ENCODE results near the gene DMRTB1. TPM values are rescaled to one million over a fixed set of nuclear protein-coding genes. Genes with fewer than 3 reads are reported as not detected.

The DMRTB1 gene
- total RNA-seq, 2 experiments from 2014 or later: not detected

DNA sequence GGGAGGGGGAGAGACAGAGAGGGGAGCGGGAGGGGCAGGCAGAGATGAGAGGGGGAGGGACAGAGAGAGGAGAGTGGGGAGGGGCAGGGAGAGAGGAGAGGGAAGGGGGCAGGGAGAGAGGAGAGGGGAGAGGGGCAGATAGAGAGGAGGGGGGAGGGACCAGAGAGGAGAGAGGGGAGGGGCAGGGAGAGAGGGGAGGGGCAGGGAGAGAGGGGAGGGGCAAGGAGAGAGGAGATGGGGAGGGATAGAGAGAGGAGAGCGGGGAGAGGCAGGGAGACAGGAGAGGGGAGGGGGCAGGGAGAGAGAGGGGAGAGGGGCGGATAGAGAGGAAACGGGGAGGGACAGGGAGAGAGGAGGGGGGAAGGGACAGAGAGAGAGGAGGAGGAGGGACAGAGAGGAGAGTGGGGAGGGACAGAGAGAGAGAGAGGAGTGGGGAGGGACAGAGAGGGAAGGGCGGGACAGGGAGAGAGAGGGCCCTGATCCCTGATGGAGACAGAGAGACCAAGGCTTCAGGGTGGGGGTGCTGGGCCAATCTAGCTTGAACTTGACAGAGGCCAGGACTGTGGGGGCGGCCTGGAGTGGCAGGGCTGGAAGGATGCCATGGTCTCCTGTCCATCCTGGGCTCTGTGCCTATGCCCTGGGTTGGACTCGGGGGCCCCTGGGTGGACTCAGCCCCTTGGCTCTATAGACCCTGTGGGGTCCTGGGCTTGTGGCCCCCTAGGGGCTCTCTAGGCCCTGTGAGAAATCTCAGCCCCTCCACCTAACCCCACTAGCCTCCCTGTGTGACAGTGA, 43.6 kb downstream of the DMRTB1 start:
- Mint-ChIP-seq H3K27ac (no peak overlapping the region), H3K36me3 (no peaks in the 10 kb centered on the region), H3K27me3 (no peaks in the 10 kb centered on the region), H3K9me3 (no peaks in the 10 kb centered on the region), H3K4me1 (ENCODE audit: low read depth) (no peaks in the 10 kb centered on the region), H3K4me3 (no peak overlapping the region)
- DNase-seq: no peak
- CTCF ChIA-PET: no interaction called here
- intact Hi-C loops (cut with micrococcal nuclease): no loop called here
- POLR2A ChIA-PET: no interaction called here

DNA sequence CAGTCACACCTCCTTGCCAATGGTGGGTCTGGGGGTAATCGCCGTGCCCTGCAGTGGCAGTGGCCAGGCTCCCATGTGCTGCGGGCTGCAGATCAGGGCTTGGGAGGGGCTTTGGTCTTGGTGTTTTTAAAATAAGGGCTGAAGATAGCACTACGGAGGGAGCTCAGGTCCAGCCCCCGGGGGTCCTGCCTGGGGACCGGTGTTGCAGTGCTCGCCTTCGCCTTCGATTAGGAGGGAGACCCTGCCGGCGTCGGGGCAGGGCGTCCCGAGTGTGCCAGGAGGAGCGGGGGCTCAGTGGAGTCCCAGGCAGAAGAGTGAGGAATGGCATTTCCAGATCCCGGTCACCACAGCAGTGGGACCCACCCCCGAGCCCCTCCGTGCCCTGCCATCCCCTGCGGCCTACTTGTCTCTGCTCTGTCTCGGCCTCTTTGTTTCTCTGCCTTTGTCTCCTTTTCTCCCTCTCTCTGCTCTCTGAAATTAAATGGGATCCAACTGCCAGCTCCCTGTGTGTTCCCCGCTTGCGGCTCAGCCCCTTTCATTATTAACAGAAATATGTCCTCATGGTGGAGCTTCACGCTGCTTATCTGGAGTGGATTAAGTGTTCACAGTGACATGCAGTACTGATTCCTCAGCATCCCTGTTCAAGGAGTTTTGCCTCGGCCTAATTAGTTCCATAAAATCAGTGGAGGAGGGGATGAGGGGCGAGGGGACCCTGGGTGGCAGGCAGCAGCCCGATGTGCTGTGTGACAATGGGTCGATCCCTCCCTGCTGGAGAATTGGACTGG, 44.4 kb downstream of the DMRTB1 start:
- no peaks in the 10 kb centered on the region for H3K9me3 Mint-ChIP-seq
- no peak for DNase-seq
- CTCF ChIA-PET: no interaction called here
- no peaks in the 10 kb centered on the region for H3K36me3 Mint-ChIP-seq
- intact Hi-C loops (cut with micrococcal nuclease): no loop called here
- no peak overlapping the region for H3K4me3 Mint-ChIP-seq
- H3K4me1 Mint-ChIP-seq (ENCODE audit: low read depth): no peaks in the 10 kb centered on the region
- POLR2A ChIA-PET: no interaction called here
- no peak overlapping the region for H3K27ac Mint-ChIP-seq
- H3K27me3 Mint-ChIP-seq: no peaks in the 10 kb centered on the region

GRCh38 chr1:53504901-53505300, 45.7 kb downstream of the DMRTB1 start:
- POLR2A ChIA-PET: no interaction called here
- H3K4me1 Mint-ChIP-seq (ENCODE audit: low read depth): no peaks in the 10 kb centered on the region
- H3K36me3 Mint-ChIP-seq: no peaks in the 10 kb centered on the region
- intact Hi-C loops (cut with micrococcal nuclease): no loop called here
- no peak overlapping the region for H3K4me3 Mint-ChIP-seq
- H3K9me3 Mint-ChIP-seq: no peaks in the 10 kb centered on the region
- no peak overlapping the region for H3K27ac Mint-ChIP-seq
- no peaks in the 10 kb centered on the region for H3K27me3 Mint-ChIP-seq
- no peak for DNase-seq
- CTCF ChIA-PET: no interaction called here

DNA sequence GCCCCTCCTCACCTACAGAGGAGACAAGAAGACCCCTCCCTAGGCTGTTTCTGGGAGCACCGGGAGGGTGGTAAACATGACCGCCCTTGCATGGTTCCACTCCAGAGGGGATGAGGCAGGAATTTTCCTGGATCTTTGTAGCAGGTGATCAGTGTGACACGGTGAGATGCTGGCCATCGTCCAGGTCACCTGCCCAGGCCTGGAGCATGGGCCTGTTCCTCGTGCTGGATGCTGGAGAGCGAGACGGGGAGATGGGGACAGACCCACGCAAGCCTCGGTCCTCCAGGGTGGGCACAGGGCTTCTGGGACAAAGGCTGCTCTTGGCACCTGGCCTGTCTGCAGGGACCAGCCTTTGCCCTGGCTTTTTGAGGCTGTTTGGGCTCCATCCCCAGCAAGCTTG, 46.2 kb downstream of the DMRTB1 start:
- CTCF ChIA-PET: no interaction called here
- Mint-ChIP-seq H3K4me3 (no peak overlapping the region), H3K36me3 (no peaks in the 10 kb centered on the region), H3K27ac (no peak overlapping the region), H3K27me3 (no peaks in the 10 kb centered on the region), H3K4me1 (ENCODE audit: low read depth) (no peaks in the 10 kb centered on the region), H3K9me3 (no peaks in the 10 kb centered on the region)
- no peak for DNase-seq
- POLR2A ChIA-PET: no interaction called here
- intact Hi-C loops (cut with micrococcal nuclease): no loop called here

DNA sequence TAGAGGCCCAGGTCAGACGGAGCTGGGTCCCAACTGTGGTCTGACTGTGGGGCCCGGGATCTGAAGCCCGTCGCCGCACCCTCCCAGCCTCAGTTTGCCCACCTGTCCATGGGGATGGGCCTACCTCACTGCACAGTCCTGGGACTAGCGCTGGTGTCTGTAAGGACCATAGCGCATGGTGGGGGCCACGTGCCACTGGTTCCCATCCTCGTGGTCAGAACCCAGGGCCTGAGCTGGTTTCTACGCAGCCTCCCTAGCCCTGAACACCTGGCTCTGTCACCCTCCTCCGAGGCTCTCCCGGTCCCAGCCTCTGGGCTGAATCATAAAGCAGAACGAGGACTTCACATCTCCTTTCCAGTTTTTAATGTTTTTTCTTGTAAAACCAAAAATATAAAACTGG, 46.7 kb downstream of the DMRTB1 start:
- Mint-ChIP-seq H3K9me3 (no peaks in the 10 kb centered on the region), H3K27me3 (no peaks in the 10 kb centered on the region), H3K4me3 (no peak overlapping the region), H3K36me3 (no peaks in the 10 kb centered on the region), H3K27ac (no peak overlapping the region), H3K4me1 (ENCODE audit: low read depth) (no peaks in the 10 kb centered on the region)
- CTCF ChIA-PET: no interaction called here
- intact Hi-C loops (cut with micrococcal nuclease): no loop called here
- DNase-seq: no peak
- POLR2A ChIA-PET: no interaction called here

DNA sequence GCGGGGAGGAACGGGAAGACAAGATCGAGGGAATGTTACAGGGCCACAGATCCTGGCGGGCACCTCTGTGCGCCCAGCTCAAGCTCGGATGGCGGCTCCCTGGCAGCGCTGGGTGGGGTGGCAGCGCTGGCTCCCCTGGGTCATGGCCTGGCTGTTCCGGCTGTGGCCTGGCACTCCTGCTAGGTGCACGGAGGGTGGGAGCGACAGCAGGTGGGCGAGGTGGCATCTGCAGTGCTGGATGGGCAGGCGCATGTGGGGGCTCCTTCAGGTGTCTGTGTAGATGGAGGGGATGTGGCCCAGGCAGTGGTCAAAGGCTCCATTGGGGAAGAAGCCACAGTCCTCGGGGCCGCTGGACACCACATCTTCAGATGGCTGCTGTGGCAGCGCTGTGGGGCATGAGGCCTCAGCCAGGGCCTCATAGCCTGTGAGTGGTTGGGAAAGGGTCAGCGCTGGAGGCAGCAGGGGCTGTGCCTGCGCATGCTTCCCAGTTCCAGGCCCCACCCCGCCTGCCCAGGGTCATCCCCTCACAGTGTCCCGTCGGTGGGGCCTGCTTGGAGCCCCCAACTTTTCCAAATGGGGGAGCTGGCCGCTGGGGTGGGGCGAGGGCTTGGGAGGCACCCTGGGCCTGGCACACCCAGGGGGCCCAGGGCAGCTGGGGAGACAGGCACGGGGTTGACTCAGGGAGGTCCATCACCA, 47.3 kb downstream of the DMRTB1 start:
- no peaks in the 10 kb centered on the region for H3K9me3 Mint-ChIP-seq
- H3K4me3 Mint-ChIP-seq: no peak overlapping the region
- POLR2A ChIA-PET: no interaction called here
- CTCF ChIA-PET: interaction anchor here (0.6 kb wide), 1 partner anchor 453 kb away, joined by 4 read pairs; no protein-coding TSS in a partner anchor
- intact Hi-C loops (cut with micrococcal nuclease): no loop called here
- H3K27me3 Mint-ChIP-seq: no peaks in the 10 kb centered on the region
- H3K4me1 Mint-ChIP-seq (ENCODE audit: low read depth): no peaks in the 10 kb centered on the region
- no peak overlapping the region for H3K27ac Mint-ChIP-seq
- no peak for DNase-seq
- H3K36me3 Mint-ChIP-seq: no peaks in the 10 kb centered on the region

GRCh38 chr1:53507116-53507820, 48.1 kb downstream of the DMRTB1 start:
- CTCF ChIA-PET: interaction anchor here (0.6 kb wide), 1 partner anchor 452 kb away, joined by 4 read pairs; no protein-coding TSS in a partner anchor
- H3K4me1 Mint-ChIP-seq (ENCODE audit: low read depth): no peaks in the 10 kb centered on the region
- intact Hi-C loops (cut with micrococcal nuclease): no loop called here
- no peaks in the 10 kb centered on the region for H3K9me3 Mint-ChIP-seq
- no peak overlapping the region for H3K4me3 Mint-ChIP-seq
- no peaks in the 10 kb centered on the region for H3K36me3 Mint-ChIP-seq
- POLR2A ChIA-PET: interaction anchor here (0.6 kb wide), 1 partner anchor 347 kb away, joined by 4 read pairs; no protein-coding TSS in a partner anchor
- DNase-seq: no peak
- no peak overlapping the region for H3K27ac Mint-ChIP-seq
- H3K27me3 Mint-ChIP-seq: no peaks in the 10 kb centered on the region

- Mint-ChIP-seq H3K27me3 (no peaks in the 10 kb centered on the region), H3K9me3 (no peaks in the 10 kb centered on the region), H3K4me1 (ENCODE audit: low read depth) (no peaks in the 10 kb centered on the region), H3K4me3 (no peak overlapping the region), H3K36me3 (no peaks in the 10 kb centered on the region), H3K27ac (no peak overlapping the region)
- CTCF ChIA-PET: no interaction called here
- intact Hi-C loops (cut with micrococcal nuclease): no loop called here
- POLR2A ChIA-PET: no interaction called here
- DNase-seq: no peak
These were observed 49.1 kb downstream of the DMRTB1 start for GRCh38 chr1:53508056-53508990.

DNA sequence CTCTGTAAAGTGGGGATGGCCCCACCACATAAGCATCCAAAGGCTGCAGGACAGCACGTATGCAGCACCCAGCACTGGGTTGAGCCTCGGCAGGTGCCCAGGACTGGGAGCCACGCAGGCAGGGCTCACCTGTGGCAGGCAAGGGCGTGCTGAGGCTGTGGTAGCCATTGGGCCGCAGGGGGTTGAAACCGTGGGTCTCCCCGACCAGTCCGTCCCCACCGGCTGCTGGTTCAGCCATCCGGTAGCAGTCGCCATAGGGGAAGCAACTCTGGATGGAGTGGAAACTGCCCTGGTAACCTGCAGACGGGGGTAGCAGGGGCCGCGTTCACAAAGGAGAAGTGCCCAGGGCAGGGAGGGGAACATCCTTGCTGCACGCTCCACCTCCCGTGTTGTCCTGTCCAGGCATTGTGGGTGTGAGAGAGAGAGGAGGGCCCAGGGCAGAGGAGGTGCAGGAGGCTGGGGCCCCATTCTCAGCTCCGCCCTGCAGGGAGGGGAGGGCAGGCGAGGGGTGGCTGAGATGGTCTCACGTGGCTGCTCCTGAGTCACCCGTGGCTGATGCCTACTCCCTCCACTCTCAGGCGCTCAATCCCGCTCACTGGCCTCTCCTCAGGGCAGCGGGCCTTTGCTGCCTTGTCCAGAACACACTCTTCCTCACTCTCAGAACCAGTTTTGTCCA, 49.9 kb downstream of the DMRTB1 start:
- Mint-ChIP-seq H3K9me3 (no peaks in the 10 kb centered on the region), H3K4me3 (no peak overlapping the region), H3K36me3 (no peaks in the 10 kb centered on the region), H3K27ac (no peak overlapping the region), H3K27me3 (no peaks in the 10 kb centered on the region), H3K4me1 (ENCODE audit: low read depth) (no peaks in the 10 kb centered on the region)
- ChIA-PET POLR2A (no interaction called here), CTCF (no interaction called here)
- intact Hi-C loops (cut with micrococcal nuclease): no loop called here
- no peak for DNase-seq

- no peak for DNase-seq
- ChIA-PET POLR2A (no interaction called here), CTCF (no interaction called here)
- Mint-ChIP-seq H3K9me3 (no peaks in the 10 kb centered on the region), H3K27me3 (no peaks in the 10 kb centered on the region), H3K4me3 (no peak overlapping the region), H3K27ac (no peak overlapping the region), H3K4me1 (ENCODE audit: low read depth) (no peaks in the 10 kb centered on the region), H3K36me3 (no peaks in the 10 kb centered on the region)
- intact Hi-C loops (cut with micrococcal nuclease): no loop called here
These were observed 50.6 kb downstream of the DMRTB1 start for GRCh38 chr1:53509775-53510174.

DNA sequence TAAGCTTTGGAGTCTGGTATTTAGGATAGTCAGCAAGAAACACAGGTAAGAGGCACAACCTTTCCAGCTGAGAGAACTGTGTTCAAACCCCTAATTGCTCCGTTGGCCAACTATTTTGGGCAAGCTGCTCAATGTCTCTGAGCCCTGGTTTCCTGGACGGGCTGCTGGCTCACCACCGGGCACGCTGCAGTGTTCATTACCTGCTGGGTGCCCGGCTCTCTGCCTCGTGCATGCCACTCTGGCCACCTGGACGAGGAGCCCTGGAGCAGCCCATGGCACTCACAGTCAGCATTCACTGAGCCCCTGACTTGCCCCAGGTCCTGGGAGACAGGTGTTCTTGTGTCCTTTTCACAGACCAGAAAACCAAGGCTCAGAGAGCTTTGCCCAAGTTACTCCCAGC, 51.0 kb downstream of the DMRTB1 start:
- no peaks in the 10 kb centered on the region for H3K36me3 Mint-ChIP-seq
- intact Hi-C loops (cut with micrococcal nuclease): no loop called here
- H3K4me1 Mint-ChIP-seq (ENCODE audit: low read depth): no peaks in the 10 kb centered on the region
- no peaks in the 10 kb centered on the region for H3K9me3 Mint-ChIP-seq
- DNase-seq: no peak
- CTCF ChIA-PET: no interaction called here
- no peak overlapping the region for H3K27ac Mint-ChIP-seq
- POLR2A ChIA-PET: no interaction called here
- no peak overlapping the region for H3K4me3 Mint-ChIP-seq
- no peaks in the 10 kb centered on the region for H3K27me3 Mint-ChIP-seq

All from activated CD4-positive, alpha-beta memory T cell treated with anti-CD3 and anti-CD28 coated beads for 36 hours (primary cell).